Measurements from ENCODE around the gene FILIP1L. TPM values are rescaled to one million over a fixed set of nuclear protein-coding genes. Genes with fewer than 3 reads are reported as not detected.

The FILIP1L gene
- total RNA-seq, 1 donor from 2014 or later: 1.1 TPM

- Histone ChIP-seq H3K27me3 (ENCODE audit: control insufficient read depth, insufficient read depth, low read length) (no peaks in the 10 kb centered on the region), H3K4me3 (ENCODE audit: low read depth, low read length) (no peak overlapping the region), H3K36me3 (ENCODE audit: control insufficient read depth, insufficient read depth, low read length) (peaks cover 1% of the 10 kb centered on the region)
- TF ChIP-seq, protein P1, sequence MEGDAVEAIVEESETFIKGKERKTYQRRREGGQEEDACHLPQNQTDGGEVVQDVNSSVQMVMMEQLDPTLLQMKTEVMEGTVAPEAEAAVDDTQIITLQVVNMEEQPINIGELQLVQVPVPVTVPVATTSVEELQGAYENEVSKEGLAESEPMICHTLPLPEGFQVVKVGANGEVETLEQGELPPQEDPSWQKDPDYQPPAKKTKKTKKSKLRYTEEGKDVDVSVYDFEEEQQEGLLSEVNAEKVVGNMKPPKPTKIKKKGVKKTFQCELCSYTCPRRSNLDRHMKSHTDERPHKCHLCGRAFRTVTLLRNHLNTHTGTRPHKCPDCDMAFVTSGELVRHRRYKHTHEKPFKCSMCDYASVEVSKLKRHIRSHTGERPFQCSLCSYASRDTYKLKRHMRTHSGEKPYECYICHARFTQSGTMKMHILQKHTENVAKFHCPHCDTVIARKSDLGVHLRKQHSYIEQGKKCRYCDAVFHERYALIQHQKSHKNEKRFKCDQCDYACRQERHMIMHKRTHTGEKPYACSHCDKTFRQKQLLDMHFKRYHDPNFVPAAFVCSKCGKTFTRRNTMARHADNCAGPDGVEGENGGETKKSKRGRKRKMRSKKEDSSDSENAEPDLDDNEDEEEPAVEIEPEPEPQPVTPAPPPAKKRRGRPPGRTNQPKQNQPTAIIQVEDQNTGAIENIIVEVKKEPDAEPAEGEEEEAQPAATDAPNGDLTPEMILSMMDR (IDR thresholded peaks at IDR 0.05; ENCODE audit: insufficient read depth, low read length, severe bottlenecking): no peak
- DNase-seq (ENCODE audit: low read depth) (no peak), FAIRE-seq (no peak)
Measured at GRCh38 chr3:99869621-99870020, 244.7 kb downstream of the FILIP1L start.

DNA sequence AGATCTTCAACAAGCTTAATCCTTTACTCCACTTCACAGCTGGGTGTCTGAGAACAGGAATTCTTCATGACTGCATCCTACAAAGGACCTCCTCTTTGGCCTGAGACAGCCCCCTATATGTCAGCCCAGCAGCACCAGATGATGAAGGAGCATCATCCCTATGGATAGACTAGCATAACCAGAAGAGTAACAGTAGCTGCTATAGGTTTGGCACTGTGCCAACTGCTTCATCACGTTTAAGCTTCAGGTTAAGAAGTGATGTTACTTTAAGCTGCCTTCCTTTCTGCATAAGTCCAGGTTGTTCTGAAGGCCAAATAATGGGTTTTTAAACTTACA lies 246.0 kb downstream of the FILIP1L start:
- TF ChIP-seq, protein P1 (IDR thresholded peaks at IDR 0.05; ENCODE audit: insufficient read depth, low read length, severe bottlenecking): no peak
- H3K27me3 ChIP-seq (ENCODE audit: control insufficient read depth, insufficient read depth, low read length): no peaks in the 10 kb centered on the region
- FAIRE-seq: no peak
- DNase-seq (ENCODE audit: low read depth): peak; percentile 41
- H3K4me3 ChIP-seq (ENCODE audit: low read depth, low read length): no peak overlapping the region
- peaks cover 1% of the 10 kb centered on the region for H3K36me3 ChIP-seq (ENCODE audit: control insufficient read depth, insufficient read depth, low read length)

DNA sequence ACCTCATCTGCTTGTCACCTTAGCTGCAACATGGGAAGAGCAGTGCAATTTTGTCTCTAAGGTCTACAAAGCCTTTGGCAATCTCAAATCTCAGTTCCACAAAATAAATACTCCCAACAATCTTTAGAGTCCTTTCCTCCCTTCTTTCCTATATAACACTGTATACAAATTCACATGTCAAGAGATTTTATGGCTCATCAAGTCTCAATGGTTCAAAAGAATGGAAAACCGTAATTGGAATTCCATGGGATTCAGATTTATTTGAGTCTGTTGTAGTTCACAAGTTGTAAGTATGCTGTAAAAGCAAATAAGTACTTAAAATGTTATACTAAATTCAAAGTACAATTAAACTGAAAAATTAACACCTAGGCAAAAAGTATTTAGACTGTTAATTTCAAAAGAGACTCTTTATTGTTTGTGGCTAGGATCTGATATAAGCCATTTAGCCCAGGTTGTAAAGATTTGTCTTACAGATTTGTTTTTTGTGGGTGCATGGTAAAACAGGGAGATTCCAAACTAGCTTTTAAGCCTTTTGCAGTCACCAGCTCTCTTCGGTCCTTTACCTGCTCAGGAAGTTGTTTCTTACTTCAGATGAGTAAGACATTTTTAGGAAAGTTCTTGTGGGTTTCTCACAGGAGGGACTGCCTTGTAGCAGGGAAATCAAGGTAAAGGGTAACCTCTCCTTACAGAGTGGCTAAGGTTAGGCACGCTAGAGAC lies 246.5 kb downstream of the FILIP1L start:
- Histone ChIP-seq H3K27me3 (ENCODE audit: control insufficient read depth, insufficient read depth, low read length) (no peaks in the 10 kb centered on the region), H3K4me3 (ENCODE audit: low read depth, low read length) (no peak overlapping the region), H3K36me3 (ENCODE audit: control insufficient read depth, insufficient read depth, low read length) (peaks cover 3% of the 10 kb centered on the region)
- no peak for DNase-seq (ENCODE audit: low read depth)
- no peak for FAIRE-seq
- TF ChIP-seq, protein P1 (IDR thresholded peaks at IDR 0.05; ENCODE audit: insufficient read depth, low read length, severe bottlenecking): no peak

DNA sequence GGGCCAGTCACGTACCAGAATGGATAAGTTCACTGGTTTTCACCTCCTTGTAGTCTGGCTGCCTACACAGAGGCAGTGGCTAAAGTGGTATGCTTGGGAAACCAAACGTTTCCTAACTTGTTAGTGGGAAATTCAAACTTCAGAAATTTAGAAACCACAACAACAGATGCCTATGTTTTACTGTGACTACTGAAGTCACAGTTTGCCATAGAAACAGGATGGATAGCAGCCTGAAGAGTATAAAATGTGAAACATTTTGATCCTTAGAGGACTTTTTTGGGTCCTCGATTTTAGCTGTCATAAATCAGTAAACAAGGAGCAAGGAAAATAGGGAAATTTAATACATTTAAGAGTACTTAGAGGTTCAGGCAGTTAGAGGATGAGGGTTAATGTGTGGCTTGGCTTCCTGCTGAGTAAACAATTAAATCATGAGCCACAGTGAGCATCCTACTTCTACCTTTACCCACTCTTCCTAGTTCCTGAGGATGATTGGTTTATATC lies 248.0 kb downstream of the FILIP1L start:
- TF ChIP-seq, protein P1 (IDR thresholded peaks at IDR 0.05; ENCODE audit: insufficient read depth, low read length, severe bottlenecking): no peak
- no peak overlapping the region for H3K4me3 ChIP-seq (ENCODE audit: low read depth, low read length)
- DNase-seq (ENCODE audit: low read depth): no peak
- H3K36me3 ChIP-seq (ENCODE audit: control insufficient read depth, insufficient read depth, low read length): peaks cover 1% of the 10 kb centered on the region
- FAIRE-seq: no peak
- no peaks in the 10 kb centered on the region for H3K27me3 ChIP-seq (ENCODE audit: control insufficient read depth, insufficient read depth, low read length)

DNA sequence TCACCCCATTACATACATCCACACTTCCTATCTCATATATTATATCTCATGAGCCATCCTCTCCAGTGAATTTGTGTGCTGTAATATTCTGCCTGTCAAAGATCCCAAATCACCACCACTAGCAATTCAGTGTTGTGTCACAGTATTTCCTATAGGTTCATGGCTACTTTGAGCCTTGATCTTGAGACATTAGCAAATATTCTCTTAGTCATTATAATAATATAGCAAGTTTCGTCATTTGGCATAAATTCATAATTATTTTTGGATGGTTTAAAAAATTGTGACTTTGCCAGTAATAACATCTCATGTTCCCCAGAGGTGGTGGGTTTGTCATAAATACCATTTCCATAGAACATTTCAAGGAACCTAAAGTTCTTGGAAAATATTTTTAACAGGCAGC lies 249.0 kb downstream of the FILIP1L start:
- Histone ChIP-seq H3K27me3 (ENCODE audit: control insufficient read depth, insufficient read depth, low read length) (no peaks in the 10 kb centered on the region), H3K36me3 (ENCODE audit: control insufficient read depth, insufficient read depth, low read length) (peaks cover 1% of the 10 kb centered on the region), H3K4me3 (ENCODE audit: low read depth, low read length) (no peak overlapping the region)
- FAIRE-seq (no peak), DNase-seq (ENCODE audit: low read depth) (no peak)
- TF ChIP-seq, protein P1 (IDR thresholded peaks at IDR 0.05; ENCODE audit: insufficient read depth, low read length, severe bottlenecking): no peak

DNA sequence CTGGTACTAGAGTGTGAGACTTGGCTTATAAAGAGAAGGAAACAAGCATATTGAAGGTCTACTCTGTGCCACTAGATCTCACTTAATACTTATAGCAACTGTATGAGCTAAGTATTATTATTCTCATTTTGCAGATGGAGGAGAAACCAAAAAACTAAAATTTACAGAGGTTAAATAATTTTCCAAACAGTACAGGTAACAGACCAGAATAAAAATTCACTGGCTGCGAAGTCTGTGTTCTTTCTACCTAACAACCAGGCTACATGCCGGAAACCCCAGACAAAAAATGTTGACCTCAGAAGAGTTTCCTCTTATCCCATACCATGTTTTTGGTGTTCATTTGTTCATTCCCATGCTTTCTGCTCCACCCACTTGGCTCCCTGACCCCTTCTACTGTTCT lies 250.0 kb downstream of the FILIP1L start:
- peaks cover 1% of the 10 kb centered on the region for H3K36me3 ChIP-seq (ENCODE audit: control insufficient read depth, insufficient read depth, low read length)
- DNase-seq (ENCODE audit: low read depth): no peak
- TF ChIP-seq, protein P1 (IDR thresholded peaks at IDR 0.05; ENCODE audit: insufficient read depth, low read length, severe bottlenecking): no peak
- FAIRE-seq: no peak
- H3K27me3 ChIP-seq (ENCODE audit: control insufficient read depth, insufficient read depth, low read length): no peaks in the 10 kb centered on the region
- no peak overlapping the region for H3K4me3 ChIP-seq (ENCODE audit: low read depth, low read length)
